GM19463 (cell line): ENCODE data around the gene EDIL3.

Experiments used
- ATAC-seq: cut with Tn5 transposase; IDR thresholded peaks from one replicate; pipeline ENCODE4 v1.9.1; 2021; ENCODE audit warnings: mild to moderate bottlenecking, moderate library complexity; ENCODE audit not compliant: unreplicated experiment

The EDIL3 gene, protein sequence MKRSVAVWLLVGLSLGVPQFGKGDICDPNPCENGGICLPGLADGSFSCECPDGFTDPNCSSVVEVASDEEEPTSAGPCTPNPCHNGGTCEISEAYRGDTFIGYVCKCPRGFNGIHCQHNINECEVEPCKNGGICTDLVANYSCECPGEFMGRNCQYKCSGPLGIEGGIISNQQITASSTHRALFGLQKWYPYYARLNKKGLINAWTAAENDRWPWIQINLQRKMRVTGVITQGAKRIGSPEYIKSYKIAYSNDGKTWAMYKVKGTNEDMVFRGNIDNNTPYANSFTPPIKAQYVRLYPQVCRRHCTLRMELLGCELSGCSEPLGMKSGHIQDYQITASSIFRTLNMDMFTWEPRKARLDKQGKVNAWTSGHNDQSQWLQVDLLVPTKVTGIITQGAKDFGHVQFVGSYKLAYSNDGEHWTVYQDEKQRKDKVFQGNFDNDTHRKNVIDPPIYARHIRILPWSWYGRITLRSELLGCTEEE

DNA sequence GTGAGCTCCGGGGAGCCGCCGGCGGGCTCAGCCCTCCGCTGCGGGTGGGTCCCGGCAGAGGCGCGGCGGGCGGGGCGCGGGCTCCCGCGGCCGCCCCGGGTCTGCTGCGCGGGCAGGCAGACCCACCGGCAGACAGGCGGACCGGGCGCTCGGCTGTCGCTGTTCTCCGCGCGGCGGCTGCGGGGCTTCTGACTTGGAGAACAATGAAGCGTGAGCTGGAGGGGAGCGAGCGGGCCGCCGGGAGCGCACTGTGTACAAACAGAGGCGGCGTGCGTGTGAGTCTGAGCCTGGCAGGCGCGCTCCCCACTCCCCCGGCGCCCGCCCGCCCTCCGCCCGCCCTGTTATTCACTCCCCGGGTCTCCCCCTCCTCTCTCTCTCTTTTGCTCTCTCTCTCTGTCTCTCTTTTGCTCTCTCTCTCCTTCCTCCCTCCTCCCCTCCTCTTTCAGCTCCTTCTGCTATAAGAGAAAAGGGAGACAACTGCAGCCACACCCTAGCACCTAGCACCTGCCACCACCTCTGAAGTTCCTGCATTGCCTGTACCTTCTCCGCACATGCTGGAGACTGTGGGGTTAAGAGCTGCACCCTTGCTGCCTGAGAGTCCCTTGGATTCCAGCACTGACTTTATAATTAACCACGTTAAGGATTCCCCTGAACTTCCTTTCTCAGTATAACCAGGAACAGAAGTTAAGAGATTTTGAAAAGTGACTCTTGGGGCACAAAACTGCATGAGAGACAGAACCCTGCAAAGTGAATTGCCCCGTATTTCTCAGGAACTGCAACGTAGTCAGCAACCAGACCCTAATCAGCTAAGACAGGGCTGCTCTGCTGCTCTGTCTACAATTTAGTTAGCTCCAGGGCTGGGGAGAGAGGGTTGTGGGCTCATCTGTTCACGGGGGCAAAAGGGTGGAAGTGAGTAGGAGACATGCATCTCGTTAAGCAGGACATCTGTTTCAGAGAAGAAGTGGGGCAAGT is at the start of gene EDIL3:
Gene EDIL3 (minus strand): TSS at position 277 of the 972 bp plus-strand sequence. CDS start 506 bp downstream, outside the sequence.
- ATAC-seq, result no peak

DNA sequence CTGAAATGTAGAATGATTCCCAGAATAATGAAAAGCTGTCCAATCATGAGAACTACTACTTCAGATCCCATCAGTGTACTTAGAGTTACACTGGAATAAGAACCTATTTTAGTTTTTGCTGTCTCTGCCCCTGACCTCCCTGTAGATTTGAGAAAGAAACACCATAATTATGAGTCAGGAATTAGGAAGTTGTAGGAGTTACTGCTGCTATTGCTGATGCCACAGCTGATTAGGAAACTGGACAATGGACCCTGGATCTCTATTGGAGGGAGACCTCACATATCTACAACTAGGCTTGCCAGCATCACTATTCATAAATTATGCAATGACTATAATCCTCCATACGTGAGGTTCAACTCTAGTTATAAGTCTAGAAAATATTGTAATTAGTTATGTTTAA is 48.8 kb upstream of the EDIL3 start:
- ATAC-seq, result no peak

DNA sequence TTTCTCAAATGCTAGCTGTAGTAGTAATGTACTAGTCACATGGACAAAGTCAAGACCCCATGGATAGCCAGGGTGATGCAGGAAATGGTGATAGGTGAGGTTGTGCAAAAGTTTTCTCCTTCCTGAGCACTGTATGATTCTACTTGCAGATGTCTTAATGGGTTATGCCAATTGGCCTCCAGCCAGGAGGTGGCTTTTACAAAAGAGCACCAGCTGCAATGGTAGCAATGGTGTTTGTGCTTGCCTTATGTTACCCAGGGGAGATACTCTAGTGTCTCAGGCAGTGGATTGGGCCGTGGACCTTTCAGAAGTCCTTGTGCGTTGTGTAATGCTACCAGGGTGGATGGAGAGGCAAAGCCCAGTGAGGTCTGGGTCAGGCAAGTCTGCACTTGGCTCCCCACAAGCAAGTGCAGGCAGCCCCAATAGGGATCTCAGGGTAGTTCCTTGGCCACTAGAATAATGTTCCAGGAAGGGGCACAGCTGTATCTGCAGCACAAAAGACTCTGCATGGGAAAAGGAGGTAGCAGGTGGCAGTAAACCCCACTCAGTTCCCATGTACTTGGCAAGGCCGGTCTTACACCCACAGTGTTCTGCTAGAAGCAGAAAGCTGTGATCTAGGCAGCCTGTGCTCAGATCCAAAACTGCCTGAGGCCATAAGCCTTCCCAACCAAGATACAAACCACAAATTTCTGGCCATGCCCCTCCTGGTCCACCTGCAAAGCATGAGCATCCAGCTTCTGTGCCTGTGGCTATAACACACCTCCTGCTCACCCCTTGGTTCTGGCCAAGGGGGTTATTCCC is 46.4 kb upstream of the EDIL3 start:
- ATAC-seq, result no peak

DNA sequence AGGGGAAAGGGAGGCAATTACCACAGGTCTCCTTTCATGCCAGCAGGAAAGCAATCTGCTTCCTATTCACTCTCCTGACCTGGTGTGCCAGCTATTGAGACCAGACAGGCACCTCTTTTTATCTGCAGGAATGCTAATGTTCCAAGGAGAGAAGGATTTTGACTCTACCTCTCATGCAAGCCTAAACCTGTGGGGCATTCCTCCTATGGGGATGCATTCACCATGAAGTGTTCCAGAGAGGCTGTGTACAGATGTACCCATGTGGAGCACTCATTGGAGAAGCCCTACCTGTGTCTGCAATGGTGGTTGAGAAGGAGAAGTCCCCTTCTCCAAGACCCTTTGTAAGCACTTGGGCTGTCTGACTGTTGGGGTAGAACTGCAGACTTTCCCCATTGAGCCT is 45.4 kb upstream of the EDIL3 start:
- no peak for ATAC-seq

DNA sequence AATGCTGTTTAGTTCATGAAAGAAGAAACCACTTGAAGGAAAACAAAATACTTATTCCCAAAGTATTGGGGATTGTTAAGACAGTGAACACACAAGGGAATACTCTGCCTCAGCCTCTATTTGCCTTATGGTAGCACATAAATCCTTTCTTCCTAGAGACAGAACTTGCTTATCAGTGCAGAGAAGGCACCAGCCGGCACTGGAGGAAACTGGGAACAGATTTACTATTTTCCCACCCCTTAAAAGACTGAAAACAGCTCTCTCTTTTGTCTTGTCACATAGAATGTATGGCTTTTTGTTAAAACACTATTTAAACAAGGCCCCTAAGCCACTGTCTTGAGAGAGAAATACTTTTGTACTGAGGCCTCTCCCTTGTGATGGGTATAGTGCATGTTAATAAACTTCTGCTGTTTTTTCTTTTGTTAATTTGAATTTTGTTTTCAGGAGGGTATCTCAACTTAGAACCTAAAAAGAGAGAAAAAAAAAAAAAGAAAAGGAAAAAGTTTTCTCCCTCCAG is 40.7 kb upstream of the EDIL3 start:
- no peak for ATAC-seq

DNA sequence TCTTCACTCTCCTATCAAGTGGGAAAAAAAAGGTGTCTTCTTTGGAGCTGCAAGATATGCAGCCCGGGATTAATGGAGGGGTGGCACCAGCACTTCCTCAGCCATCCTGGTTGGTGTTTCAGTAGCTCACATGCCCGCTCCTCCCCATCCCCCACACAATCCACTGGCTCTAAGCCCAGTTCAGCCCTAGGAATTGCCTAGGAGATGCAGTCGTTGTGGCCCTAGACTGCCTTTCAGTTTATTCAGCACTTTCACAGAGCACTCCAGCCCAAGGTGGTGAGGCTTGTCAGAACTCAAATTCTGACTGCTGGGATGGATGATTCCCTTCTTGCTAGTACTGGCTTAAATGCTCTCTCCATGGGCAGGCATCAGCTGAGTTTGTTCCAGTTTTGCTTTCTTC is 35.1 kb upstream of the EDIL3 start:
- ATAC-seq, result no peak

DNA sequence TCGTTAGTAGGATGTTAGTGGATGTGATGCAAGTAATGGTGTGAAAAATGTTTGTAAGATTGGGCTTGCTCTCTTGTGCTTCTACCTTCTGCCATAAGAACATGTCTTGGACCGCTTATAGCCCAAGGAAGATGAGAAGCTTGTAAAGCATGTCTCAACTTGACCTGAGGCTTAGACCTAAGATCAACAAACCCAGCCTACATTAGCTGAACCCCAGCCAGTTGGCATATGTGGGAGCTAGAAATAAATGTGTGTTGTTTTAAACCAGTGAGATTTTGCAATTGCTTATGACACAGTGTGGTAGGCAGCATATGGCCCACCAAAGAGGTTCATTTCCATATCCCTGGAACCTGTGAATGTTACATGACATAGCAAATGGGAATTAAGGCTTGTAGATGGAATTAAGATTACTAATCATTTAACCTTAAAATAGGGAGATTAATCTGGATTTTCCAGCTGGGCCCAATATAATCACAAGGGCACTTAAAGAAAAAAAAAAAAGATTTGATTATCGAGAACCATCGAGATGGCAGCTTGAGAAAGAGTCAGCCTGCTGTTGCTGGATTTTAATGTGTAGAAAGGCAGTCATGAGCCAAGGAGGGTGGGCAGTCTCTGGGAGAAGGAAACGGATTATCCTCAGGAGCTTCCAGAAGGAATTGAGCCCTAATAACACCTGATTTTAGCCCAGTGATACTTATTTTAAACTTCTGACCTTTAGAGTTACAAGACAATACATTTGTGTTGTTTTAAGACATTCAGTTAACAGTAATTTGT is 27.3 kb upstream of the EDIL3 start:
- no peak for ATAC-seq

DNA sequence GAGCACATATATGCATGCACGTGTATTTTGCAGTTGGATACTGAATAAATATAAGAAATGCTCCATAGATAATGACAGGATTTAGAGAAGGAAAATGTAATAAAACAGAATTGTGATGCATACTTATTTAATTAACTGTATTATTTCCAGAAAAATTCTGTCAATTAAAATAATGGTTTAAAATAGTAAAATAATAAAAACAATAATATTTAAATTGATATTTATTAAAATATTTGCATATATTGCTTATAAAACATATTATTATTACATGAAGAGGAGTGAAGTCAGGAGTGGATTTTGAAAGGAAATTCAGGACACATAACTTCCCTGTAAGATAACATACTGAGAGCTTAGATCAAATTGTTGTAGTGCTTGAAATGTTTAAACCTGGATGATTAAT is 21.4 kb upstream of the EDIL3 start:
- no peak for ATAC-seq

DNA sequence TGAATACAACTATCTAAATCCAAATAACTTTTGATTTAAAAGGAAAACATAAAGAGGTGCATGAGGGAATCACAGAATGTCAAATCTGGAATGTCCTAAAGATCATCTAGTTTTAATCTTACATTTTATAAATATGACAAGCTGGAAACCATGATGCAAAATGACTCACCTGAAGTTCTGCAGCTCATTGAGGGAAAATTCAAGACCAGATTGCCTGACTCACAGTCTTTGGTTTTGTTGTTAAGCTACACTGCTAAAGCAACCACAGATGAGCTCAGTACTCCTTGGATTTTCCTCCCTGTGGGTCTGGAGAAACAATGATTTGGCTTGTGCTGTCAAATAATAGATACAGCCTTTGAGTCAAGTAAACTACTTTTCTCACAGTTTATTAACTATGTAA is 19.1 kb upstream of the EDIL3 start:
- ATAC-seq, result no peak

DNA sequence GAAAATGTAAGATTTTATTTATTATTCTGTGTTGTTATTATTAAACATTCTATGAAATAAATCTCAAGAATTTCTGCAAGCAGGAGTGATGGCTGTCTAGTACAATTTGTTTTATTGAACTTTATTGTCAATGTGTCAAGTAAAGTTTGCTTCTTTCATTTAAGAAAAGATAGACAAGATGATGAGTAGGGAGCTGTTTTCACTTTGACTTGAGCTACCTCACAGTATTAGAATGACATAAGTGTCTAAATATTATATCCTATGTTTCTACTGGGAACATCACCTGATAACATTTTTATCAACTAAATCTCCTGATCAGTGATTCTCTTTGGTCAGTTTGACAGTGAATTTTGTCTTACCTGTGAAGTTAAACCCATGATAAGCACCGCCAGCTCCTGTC is 12.7 kb upstream of the EDIL3 start:
- no peak for ATAC-seq

DNA sequence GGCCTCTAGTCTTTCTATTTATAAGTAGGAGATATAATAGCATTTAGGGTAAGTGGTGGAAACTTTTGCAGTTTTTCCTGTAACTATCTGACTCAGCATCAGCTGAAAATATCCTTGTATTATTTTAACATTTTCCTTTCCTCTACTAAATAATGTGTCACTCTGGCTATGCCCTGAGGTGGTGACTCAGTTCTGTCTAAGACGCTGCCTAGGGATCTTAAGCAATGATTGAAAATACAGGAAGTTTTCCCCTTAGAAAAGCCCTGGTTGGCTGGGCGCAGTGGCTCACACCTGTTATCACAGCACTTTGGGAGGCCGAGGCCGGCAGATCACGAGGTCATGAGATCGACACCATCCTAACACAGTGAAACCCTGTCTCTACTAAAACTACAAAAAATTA is 9.3 kb upstream of the EDIL3 start:
- ATAC-seq, result no peak

DNA sequence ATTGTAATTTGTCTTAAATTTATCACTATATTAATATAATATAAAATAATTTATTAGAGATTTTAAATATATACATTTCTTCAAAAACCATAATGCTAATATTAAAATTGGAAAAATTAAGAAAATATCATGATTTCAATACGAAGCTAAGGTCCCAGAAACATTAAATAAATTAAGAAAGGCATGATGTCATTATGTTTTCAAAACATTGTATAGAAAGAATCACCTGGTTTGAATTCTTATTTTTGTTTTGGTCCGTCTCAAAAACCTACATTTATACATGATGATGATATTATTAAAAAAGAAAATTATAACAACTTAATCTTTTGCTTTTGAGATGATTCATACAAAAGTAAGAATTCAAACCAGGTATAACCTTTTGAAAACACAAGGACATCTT is 8.2 kb upstream of the EDIL3 start:
- ATAC-seq, result no peak

DNA sequence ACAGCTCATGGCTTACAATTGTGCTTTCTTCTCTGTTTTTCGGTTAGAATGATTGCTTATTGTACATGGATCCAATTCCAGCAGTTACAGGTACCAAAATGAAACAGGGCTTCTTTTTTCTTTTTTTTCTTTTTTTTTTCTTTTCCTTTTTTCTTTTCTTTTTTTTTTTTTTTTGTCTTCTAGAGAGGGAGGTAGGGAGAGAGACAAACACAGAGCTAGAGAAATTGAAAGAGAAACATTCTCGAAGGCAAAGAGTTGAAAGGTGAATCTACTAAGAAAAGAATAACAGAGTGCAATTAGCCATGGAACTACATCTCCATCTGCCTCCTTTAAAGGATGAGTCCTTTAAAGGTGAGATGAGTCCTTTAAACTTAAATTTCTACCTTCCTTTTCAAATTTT is 1.0 kb upstream of the EDIL3 start:
- ATAC-seq, result no peak

DNA sequence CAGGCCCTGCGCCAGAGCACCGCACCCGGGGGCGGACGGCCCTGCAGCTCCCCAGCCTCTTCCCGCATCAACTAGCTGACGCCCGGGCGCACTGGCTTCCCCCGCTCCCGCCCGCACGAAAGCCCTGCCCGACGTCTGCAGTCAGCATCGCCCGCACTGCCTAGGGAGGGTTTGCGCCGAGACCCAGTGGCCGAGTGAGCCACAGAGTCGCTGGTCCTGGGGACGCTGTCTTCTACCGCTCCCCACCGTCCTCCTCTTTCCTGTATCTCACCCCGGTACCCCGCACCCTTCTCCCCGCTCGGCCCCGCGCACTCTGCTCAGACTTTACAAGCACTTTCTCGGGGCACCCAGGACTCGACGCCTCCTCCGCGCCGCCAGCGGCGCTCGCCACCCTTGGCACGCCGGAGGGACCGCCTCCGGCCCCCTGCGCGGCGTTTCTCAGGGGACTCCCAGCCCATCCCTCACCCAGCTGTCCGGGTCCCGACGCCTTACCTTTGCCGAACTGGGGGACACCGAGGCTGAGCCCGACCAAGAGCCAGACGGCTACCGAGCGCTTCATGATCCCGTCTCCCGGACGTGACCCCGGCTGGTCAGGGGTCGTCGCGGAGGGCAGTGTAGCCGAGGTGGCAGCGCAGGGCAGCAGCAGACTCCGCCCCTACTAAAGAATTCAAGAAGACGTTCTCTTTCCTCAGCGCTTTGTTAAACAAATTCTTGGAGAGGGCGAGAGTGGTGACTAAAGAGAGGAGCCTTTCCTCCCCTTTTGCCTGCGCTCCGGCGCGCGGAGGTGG is 670 bp downstream of the EDIL3 start:
- no peak for ATAC-seq

DNA sequence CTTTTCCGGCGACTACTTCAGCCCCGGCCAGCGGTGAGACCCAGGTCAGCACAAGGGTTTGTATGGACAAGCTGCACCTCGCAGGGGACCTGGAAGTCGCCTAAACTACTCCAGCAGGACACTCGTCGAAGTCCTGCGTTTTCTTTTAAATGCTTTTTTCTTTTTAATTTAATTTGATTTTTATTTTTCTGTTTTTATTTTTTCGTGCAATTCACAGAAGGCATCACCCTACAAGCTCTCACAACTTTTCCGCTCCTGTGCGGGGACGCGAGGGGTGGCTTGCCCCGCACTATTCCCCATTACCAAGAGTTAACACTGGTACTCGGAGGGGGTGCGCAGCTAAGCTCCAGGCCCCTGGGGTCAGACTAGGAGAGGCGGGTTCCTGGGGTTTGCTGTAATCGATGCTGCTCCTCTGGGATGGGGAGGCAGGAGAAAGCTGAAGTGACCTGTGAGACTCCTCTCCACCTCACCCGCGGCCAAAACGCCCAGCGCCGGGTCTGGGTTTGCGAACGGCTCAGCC is 1.3 kb downstream of the EDIL3 start:
- ATAC-seq, result no peak

DNA sequence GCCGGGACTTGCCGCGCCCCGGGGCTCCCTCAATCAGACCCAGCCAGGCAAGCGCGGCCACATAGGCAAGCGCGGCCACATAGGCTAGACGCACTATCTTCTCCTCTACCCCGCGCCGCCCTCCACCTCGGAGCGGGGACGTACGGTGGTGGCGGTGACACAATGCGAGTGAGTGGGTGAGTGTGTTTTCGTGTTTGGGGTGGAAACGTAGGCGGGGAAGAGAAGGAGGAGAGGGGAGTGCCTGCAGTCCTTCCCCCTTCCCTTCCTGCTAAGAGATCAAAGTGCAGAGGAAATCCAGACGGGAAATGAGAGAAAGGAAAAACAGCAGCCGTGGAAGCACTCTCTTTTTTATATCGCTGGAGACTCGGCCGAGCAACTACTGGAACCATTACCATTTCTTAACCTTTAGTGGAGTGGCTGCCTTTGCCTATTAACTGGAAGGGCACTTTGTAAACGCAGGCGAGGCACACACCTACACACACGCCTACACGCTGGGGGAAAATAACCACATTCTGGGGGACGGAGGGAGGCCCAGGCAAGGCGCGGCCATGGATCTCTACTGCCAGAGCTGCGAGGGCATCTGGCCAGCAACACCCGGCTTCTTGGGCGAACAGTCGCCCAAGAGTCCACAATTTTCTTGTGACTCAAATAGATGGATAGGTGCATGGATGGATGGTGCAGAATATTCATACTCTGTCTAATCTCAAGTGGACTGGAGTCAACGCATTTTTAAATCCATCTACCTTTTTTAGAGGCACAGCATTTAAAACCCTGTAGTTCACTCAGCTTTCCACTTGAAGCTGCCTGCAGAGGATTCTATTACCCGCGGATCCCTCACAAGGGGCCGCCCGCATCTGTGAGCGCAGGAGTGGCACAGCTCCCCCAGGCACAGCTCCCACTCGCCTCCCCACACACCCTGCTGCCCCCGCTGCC is 2.1 kb downstream of the EDIL3 start:
- peak; percentile 32 for ATAC-seq

DNA sequence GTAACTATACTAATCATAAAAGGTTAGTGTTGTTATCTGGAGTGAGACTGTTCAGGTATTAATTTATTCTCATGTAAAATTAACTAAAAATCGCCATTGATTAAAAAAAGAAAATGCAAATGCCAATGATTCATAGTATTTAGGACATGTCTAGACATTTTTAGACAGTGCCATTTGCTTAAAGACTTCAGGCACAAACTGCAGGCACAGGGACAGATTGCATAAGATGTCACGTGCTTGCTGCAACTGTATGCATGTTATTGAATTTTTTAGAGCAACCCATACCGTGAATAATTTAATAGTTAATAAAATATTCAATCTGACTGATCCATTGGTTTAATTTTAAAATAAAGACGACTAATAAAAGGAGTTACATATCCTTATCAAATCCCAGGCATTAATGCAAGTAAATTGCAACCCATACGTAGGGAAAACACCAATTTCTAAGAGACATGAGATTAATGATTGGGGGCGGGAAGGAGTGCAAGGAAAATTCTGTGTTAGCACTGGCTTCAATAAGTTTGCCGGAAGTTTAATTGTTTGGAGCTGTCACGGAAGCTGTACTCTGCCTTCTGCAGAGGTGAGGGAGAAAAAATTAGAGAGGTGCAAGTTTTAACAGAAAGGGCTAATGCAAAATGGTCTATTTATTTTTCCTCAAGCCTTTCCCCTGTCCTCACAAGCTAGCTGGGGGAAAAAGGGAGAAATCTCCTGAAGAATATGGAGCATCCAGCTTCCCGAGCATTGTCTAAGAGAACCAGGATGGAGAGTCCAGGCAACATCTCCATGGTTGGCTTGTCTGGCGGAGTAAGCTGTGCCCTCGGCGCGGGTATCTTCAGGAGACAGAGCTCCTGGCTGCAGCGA is 2.9 kb downstream of the EDIL3 start:
- ATAC-seq, result no peak
